Adrenal gland (tissue), 5 donors: ENCODE data around the gene CMTM4.

Experiments
- CTCF ChIP-seq, 6 experiments: fragments of 450-650 bp in 4 of 6; fragments of 200-600 bp in 2 of 6; sonication (generic) in 1 of 6; IDR thresholded peaks; 1 replicate in 5 of 6; 2 replicates in 1 of 6; pipeline versions ENCODE4 v1.5.1 to v1.8.0; 2016 to 2021; ENCODE audit warnings: antibody characterized with exemption in 6 of 6, mild to moderate bottlenecking in 2 of 6, moderate library complexity in 1 of 6
- POLR2A ChIP-seq, 2 donors: fragments of 450-650 bp; IDR thresholded peaks; one replicate each; pipeline ENCODE4 v1.6.1; 2017; ENCODE audit warnings: antibody characterized with exemption in 2 of 2, mild to moderate bottlenecking in 2 of 2, moderate library complexity in 1 of 2
- donor health status: DM: no; HTN: no; CAD: no.

DNA sequence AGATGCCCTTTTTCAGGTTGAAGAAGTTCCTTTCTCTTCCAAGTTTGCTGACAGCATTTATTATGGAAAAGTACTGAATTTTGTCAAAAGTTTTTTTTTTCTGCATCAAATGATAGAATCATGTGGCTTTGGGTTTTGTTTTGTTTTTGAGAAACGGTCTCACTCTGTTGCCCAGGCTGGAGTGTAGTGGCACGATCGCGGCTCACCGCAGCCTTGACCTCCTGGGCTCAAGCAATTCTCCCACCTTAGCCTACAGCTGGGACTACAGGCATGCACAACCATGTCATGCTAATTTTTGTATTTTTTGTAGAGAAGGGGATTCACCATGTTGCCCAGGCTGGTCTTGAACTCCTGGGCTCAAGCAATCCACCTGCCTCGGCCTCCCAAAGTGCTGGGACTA, 7.3 kb downstream of the CMTM4 start:
- no peak for TF ChIP-seq CTCF (IDR thresholded peaks at IDR 0.05)
- TF ChIP-seq POLR2A (IDR thresholded peaks at IDR 0.05) = no peak
